T-helper 1 cell treated with Interleukin-12 subunit alpha and Interleukin-12 subunit beta and Interleukin-4 antibody, amounts not matched to agents 30 ng/mL and 1 ng/mL, for 36 hours (primary cell): ENCODE results near the gene HSCB. TPM values are rescaled to one million over a fixed set of nuclear protein-coding genes. Genes with fewer than 3 reads are reported as not detected.

Experiments
- total RNA-seq: library from RNA; stranded (reverse); gene quantifications from 2 replicates; pipeline ENCODE4 v1.2.3, GENCODE V29; 2022

HSCB gene
- total RNA-seq, 1 donor from 2014 or later, result 13.3 TPM

Other genes with a start within 250 kb of the HSCB start
- gene TTC28, start 62.2 kb upstream of the HSCB start, total RNA-seq, result 3.1 and 3.7 TPM in 2 replicates
- gene CHEK2, start 219 bp upstream of the HSCB start, total RNA-seq, result 34.3 and 37.3 TPM in 2 replicates
- gene CCDC117, start 30.7 kb downstream of the HSCB start, total RNA-seq, result 33.1 and 38.2 TPM in 2 replicates
- gene XBP1, start 58.5 kb downstream of the HSCB start, total RNA-seq, result 382 and 388 TPM in 2 replicates
- gene ZNRF3, start 141.5 kb downstream of the HSCB start, total RNA-seq, result 0.64 and 0.68 TPM in 2 replicates